Ascending aorta (tissue), 2 donors: ENCODE data around the gene DCDC2. TPM values are rescaled to one million over a fixed set of nuclear protein-coding genes. Genes with fewer than 3 reads are reported as not detected.
"Not testable (repeated sequence)": the region's sequence is repeated elsewhere in the genome, so short reads cannot be mapped to it uniquely, and the experiment has no call there.

Source experiments
- DNase-seq, 2 donors: peaks; one replicate each; pipeline ENCODE4 v3.0.0-alpha.2; 2019; ENCODE audit warnings: low spot score in 2 of 2
- H3K27ac ChIP-seq, 2 donors: fragments of 200-600 bp; sonication (generic); one replicate each; pipeline ENCODE4 v1.5.1; 2016 to 2017; ENCODE audit warnings: mild to moderate bottlenecking in 1 of 2
- H3K27me3 ChIP-seq: fragments of 200-600 bp; sonication (generic); one replicate; pipeline ENCODE4 v1.5.1; 2017
- H3K36me3 ChIP-seq, 2 donors: fragments of 200-600 bp; sonication (generic); one replicate each; pipeline ENCODE4 v1.5.1; 2016
- H3K4me1 ChIP-seq, 2 donors: fragments of 200-600 bp; sonication (generic); one replicate each; pipeline ENCODE4 v1.5.1; 2016 to 2017; ENCODE audit warnings: mild to moderate bottlenecking in 1 of 2
- H3K4me3 ChIP-seq, 2 donors: fragments of 200-600 bp; sonication (generic); one replicate each; pipeline ENCODE4 v1.5.1; 2016 to 2017; ENCODE audit warnings: mild to moderate bottlenecking in 1 of 2
- H3K9me3 ChIP-seq, 2 donors: fragments of 200-600 bp; sonication (generic); one replicate each; pipeline ENCODE4 v1.5.1; 2016
- intact Hi-C: fragments of 100-400 bp; cut with DNase I; formaldehyde crosslinking; loops from one replicate; pipeline ENCODE4 v1.15.1; 2023
- total RNA-seq: library from RNA; depleted of rRNA; stranded (reverse); fragments of >200 nt; gene quantifications from one replicate; pipeline ENCODE4 v1.1.0, GENCODE V29; 2016
- TF ChIP-seq, protein P1 (sequence below), 3 experiments: fragments of 200-600 bp in 2 of 3; fragments of 450-650 bp in 1 of 3; sonication (generic) in 2 of 3; IDR thresholded peaks; one replicate each; pipeline ENCODE4 v1.5.1; 2016 to 2019; ENCODE audit warnings: antibody characterized with exemption in 3 of 3, mild to moderate bottlenecking in 1 of 3, moderate library complexity in 1 of 3

The DCDC2 gene
- total RNA-seq, 1 donor from 2014 or later, result not detected

DNA sequence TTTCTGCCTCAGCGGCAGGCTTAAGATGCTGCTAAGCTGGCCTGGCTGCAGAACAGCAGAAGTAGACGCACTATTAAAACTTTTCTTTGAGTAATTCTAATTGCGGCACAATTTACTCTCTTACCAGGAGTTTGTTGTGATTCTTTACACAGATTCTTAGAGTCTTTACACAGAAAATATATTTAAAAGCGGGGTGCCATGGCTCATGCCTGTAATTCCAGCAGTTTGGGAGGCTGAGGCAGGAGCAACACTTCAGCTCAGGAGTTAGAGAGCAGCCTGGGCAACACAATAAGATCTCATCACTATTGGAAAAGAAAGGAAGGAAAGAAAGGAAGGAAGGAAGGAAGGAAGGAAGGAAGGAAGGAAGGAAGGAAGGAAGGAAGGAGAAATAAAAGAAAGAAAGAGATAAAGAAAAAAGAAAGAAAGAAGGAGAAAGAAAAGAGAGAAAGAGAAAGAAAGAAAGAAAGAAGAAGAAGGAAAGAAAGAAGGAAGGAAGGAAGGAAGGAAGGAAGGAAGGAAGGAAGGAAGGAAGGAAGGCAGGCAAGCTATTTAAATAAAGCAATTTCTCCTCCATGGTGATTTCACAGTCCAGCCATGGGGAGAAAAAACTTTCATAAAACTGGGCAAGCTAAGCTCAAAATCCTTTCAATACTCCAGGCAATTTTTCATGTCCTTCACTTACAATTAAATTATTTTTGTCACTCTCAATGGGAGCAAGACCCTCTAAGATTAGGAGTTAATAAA lies 23.8 kb upstream of the DCDC2 start:
- H3K27ac ChIP-seq, result no peak overlapping the region
- DNase-seq, result no peak
- no peaks in the 10 kb centered on the region for H3K9me3 ChIP-seq
- TF ChIP-seq, protein P1, sequence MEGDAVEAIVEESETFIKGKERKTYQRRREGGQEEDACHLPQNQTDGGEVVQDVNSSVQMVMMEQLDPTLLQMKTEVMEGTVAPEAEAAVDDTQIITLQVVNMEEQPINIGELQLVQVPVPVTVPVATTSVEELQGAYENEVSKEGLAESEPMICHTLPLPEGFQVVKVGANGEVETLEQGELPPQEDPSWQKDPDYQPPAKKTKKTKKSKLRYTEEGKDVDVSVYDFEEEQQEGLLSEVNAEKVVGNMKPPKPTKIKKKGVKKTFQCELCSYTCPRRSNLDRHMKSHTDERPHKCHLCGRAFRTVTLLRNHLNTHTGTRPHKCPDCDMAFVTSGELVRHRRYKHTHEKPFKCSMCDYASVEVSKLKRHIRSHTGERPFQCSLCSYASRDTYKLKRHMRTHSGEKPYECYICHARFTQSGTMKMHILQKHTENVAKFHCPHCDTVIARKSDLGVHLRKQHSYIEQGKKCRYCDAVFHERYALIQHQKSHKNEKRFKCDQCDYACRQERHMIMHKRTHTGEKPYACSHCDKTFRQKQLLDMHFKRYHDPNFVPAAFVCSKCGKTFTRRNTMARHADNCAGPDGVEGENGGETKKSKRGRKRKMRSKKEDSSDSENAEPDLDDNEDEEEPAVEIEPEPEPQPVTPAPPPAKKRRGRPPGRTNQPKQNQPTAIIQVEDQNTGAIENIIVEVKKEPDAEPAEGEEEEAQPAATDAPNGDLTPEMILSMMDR (IDR thresholded peaks at IDR 0.05), result no peak
- H3K27me3 ChIP-seq, result no peaks in the 10 kb centered on the region
- H3K4me1 ChIP-seq, result no peaks in the 10 kb centered on the region
- H3K4me3 ChIP-seq, result no peak overlapping the region
- intact Hi-C loops, result no loop called here
- H3K36me3 ChIP-seq, result no peaks in the 10 kb centered on the region

DNA sequence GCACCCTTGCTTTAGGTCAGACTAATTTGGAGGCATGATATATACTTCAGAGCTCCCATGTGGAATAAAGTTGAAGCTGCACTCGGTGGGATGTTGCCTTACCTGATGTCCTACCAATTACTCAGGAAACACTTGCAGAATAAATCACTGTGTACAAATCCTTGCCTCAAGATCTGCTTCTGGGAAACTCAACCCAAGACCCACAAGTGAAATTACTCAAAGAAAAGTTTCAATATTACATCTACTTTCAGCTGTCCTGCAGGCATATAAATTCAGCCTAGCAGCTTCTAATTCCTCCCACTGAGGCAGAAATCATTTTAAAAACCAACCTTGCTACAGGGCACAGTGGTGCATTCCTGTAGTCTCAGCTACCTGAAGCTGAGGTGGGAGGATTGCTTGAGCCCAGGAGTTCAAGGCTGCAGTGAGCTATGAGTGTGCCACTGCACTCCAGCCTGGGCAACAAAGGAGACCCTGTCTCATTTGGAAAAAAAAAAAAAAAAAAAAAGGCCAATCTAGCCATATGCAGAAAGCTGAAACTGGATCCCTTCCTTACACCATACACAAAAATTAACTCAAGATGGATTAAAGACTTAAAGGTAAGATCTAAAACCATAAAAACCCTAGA lies 20.7 kb upstream of the DCDC2 start:
- Histone ChIP-seq H3K4me3 (no peak overlapping the region), H3K27ac (no peak overlapping the region), H3K27me3 (no peaks in the 10 kb centered on the region), H3K9me3 (no peaks in the 10 kb centered on the region), H3K4me1 (no peaks in the 10 kb centered on the region), H3K36me3 (no peaks in the 10 kb centered on the region)
- TF ChIP-seq, protein P1 (IDR thresholded peaks at IDR 0.05), result no peak
- intact Hi-C loops, result no loop called here
- no peak for DNase-seq

DNA sequence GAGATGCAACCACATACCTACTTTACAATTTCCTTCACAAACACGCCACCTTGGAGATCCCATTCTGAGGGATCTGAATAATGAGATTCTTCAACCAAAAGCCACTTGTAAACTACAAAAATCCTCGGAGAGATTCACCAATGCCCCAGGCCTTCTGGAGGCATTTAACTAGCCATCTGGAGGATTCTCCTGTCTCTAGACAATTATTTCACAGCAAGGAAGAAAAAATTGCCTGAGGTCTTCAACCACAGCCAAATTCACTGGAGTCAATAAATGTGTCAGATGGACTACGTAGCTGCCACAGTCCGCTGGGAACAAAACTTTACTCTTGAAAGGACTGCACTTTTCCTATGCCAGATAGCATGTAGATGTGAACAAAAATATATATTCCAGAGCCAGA lies 19.0 kb upstream of the DCDC2 start:
- H3K36me3 ChIP-seq, result no peaks in the 10 kb centered on the region
- H3K27me3 ChIP-seq, result no peaks in the 10 kb centered on the region
- H3K27ac ChIP-seq, result no peak overlapping the region
- TF ChIP-seq, protein P1 (IDR thresholded peaks at IDR 0.05), result no peak
- intact Hi-C loops, result no loop called here
- H3K4me3 ChIP-seq, result no peak overlapping the region
- no peaks in the 10 kb centered on the region for H3K4me1 ChIP-seq
- DNase-seq, result no peak
- H3K9me3 ChIP-seq, result no peaks in the 10 kb centered on the region

DNA sequence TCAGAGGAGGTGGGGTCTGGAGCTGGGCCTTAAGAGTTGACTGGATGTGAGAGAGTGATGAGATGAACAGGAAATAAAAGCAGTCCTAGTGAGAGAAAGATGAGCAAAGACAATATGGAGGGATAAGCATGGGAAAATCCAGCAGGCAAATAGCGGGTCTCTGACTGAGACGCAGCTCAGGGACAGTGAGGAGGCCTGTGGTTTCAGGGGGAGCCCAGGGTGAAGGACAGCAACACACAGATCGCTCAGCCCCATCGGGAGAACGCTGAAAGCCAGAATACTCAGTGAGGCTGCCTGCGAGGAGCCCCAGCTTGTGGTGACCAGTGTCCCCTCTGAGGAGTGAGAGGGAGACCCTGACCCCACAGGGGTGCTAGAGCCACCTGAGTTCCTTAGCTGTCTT lies 16.8 kb upstream of the DCDC2 start:
- TF ChIP-seq, protein P1 (IDR thresholded peaks at IDR 0.05), result no peak
- no peaks in the 10 kb centered on the region for H3K9me3 ChIP-seq
- H3K36me3 ChIP-seq, result no peaks in the 10 kb centered on the region
- no peak overlapping the region for H3K4me3 ChIP-seq
- no peak for DNase-seq
- no peaks in the 10 kb centered on the region for H3K4me1 ChIP-seq
- no peak overlapping the region for H3K27ac ChIP-seq
- H3K27me3 ChIP-seq, result no peaks in the 10 kb centered on the region
- intact Hi-C loops, result no loop called here

DNA sequence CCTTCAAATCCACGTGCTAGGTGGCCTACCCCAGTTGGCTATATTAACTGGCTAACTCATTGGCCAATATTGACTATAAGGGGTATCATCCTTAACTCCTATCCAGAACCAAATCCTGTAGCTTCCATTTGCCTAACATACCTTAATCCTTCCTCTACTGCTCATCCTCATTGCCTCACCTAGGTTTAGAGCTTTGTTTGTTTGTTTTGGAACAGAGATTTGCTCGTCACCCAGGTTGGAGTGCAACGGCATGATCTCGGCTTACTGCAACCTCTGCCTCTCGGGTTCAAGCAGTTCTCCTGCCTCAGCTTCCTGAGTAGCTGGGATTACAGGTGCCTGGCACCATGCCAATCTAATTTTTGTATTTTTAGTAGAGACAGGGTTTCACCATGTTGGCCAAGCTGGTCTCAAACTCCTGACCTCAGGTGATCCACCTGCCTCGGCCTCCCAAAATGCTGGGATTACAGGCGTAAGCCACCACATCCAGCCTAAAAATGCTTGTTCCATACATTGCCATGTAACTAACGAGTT lies 7.3 kb upstream of the DCDC2 start:
- intact Hi-C loops, H3K4me1 ChIP-seq, H3K27me3 ChIP-seq, H3K36me3 ChIP-seq, H3K9me3 ChIP-seq, H3K4me3 ChIP-seq, DNase-seq, H3K27ac ChIP-seq: not testable (repeated sequence)

DNA sequence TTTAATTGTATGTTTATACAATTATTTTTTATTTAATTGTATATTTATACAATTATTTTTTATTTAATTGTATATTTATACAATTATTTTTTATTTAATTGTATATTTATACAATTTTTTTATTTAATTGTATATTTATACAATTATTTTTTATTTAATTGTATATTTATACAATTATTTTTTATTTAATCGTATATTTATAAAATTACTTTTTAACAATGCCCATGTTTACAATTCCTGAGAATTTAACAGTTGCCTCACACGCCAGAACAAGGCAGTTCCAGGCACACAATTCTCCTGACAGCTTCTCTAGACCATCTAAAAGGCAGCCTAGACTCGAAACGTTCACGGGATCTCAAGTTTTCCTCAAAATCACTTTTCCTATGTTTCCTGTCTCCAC lies 4.5 kb upstream of the DCDC2 start:
- DNase-seq, H3K36me3 ChIP-seq, H3K9me3 ChIP-seq, H3K27me3 ChIP-seq, intact Hi-C loops, H3K27ac ChIP-seq, H3K4me3 ChIP-seq: not testable (repeated sequence)
- H3K4me1 ChIP-seq, result peaks cover 0 to 13% of the 10 kb centered on the region in 2 donors
